ENCODE measurements around the gene KRTAP5-10.
"Not testable (repeated sequence)": the region's sequence is repeated elsewhere in the genome, so short reads cannot be mapped to it uniquely, and the experiment has no call there.

DNA sequence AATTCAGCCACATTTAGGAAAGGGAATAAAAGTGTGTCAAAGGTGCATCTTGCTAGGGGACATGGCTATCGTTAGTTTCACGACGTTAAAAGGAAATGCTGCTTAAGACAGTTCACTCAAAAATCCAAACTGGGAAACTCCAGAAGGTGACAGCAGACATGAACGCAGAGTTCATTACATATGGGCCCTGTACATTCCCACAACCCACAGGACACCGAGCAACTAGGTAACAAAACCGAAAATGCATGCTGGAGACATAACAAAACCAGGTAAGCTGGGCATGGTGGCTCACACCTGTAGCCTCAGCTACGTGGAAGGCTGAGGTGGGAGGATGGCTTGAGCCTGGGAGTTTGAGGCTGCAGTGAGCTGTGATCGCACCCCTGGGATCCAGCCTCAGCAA, 2.3 kb downstream of the KRTAP5-10 start:
- TF ChIP-seq, protein P1, sequence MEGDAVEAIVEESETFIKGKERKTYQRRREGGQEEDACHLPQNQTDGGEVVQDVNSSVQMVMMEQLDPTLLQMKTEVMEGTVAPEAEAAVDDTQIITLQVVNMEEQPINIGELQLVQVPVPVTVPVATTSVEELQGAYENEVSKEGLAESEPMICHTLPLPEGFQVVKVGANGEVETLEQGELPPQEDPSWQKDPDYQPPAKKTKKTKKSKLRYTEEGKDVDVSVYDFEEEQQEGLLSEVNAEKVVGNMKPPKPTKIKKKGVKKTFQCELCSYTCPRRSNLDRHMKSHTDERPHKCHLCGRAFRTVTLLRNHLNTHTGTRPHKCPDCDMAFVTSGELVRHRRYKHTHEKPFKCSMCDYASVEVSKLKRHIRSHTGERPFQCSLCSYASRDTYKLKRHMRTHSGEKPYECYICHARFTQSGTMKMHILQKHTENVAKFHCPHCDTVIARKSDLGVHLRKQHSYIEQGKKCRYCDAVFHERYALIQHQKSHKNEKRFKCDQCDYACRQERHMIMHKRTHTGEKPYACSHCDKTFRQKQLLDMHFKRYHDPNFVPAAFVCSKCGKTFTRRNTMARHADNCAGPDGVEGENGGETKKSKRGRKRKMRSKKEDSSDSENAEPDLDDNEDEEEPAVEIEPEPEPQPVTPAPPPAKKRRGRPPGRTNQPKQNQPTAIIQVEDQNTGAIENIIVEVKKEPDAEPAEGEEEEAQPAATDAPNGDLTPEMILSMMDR (IDR thresholded peaks at IDR 0.05) = not testable (repeated sequence)
- not testable (repeated sequence) for TF ChIP-seq POLR2AphosphoS5, POLR2A (IDR thresholded peaks at IDR 0.05)

Measured in breast epithelium (tissue), 3 donors.